Body of pancreas (tissue), 4 donors: ENCODE measurements around the gene ZC3H18.
A peak's percentile ranks its signal among the peaks of the same experiment; 100 is the strongest.

Experiments
- POLR2A ChIP-seq, 3 donors: fragments of 450-650 bp; IDR thresholded peaks; one replicate each; pipeline ENCODE4 v1.6.1; 2016; ENCODE audit warnings: antibody characterized with exemption in 3 of 3, mild to moderate bottlenecking in 2 of 3
- TF ChIP-seq, protein P1 (sequence below), 7 experiments: fragments of 450-650 bp in 4 of 7; fragments of 200-600 bp in 3 of 7; sonication (generic) in 3 of 7; IDR thresholded peaks; one replicate each; pipeline ENCODE4 v1.5.1; 2016 to 2019; ENCODE audit warnings: antibody characterized with exemption in 7 of 7

DNA sequence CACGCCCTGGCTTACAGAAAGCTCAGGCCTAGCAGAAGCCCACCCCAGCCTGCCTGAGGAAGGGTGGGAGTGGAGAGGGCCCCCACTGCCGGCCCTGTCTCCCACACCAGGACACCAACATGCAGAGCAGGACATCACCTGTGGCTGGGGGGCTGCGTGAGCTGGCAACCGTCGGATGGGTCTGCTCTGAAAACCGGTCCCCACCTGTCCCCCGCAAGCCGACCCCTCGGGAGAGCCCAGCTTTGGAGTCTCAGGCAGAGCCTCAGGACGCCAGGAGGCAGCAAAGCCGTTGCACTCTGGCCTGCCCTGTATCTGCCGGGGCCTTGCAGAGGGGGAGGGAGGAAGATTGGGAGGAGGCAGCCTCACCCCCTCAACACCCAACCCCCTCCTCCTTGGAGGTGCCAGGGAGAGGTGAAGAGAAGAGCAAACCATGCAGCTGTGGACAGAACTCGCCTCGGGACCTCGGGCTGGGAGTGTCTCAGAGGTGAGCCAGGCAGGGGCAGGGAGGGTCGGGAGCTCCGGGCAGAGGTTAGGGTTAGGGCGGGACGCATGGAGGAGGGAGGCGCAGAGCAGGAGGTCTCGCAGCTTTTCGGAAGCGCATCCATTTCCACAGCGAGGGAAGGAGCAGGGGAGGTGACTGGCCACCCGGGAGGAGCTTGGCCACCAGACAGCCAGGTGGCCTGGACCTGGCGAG is 30.4 kb upstream of the ZC3H18 start:
- no peak for TF ChIP-seq POLR2A (IDR thresholded peaks at IDR 0.05)
- TF ChIP-seq, protein P1, sequence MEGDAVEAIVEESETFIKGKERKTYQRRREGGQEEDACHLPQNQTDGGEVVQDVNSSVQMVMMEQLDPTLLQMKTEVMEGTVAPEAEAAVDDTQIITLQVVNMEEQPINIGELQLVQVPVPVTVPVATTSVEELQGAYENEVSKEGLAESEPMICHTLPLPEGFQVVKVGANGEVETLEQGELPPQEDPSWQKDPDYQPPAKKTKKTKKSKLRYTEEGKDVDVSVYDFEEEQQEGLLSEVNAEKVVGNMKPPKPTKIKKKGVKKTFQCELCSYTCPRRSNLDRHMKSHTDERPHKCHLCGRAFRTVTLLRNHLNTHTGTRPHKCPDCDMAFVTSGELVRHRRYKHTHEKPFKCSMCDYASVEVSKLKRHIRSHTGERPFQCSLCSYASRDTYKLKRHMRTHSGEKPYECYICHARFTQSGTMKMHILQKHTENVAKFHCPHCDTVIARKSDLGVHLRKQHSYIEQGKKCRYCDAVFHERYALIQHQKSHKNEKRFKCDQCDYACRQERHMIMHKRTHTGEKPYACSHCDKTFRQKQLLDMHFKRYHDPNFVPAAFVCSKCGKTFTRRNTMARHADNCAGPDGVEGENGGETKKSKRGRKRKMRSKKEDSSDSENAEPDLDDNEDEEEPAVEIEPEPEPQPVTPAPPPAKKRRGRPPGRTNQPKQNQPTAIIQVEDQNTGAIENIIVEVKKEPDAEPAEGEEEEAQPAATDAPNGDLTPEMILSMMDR (IDR thresholded peaks at IDR 0.05), result peak in 1 of 7 experiments; percentile 4
